Breast epithelium (tissue), 3 donors: ENCODE data around the gene SGPP1. TPM values are rescaled to one million over a fixed set of nuclear protein-coding genes. Genes with fewer than 3 reads are reported as not detected.

Experiments
- total RNA-seq, 3 donors: library from RNA; depleted of rRNA; stranded (reverse); fragments of >200 nt; gene quantifications; one replicate each; pipeline ENCODE4 v1.1.0, GENCODE V29; 2016

The SGPP1 gene
- total RNA-seq, 3 donors from 2014 or later: 22.2 to 29.9 (median 22.3) TPM

Other genes with a start within 250 kb of the SGPP1 start
- 10 to 100 TPM; 23.0 to 29.9 (median 23.6) TPM for gene PPP2R5E, start 184.7 kb downstream of the SGPP1 start, total RNA-seq
- gene WDR89, start 86.2 kb downstream of the SGPP1 start, total RNA-seq: 10 to 100 TPM in 1 of 3 donors, 1 to 10 TPM in 2; 5.1 to 12.4 (median 8.5) TPM
- 100 to 1,000 TPM in 2 of 3 donors, 10 to 100 TPM in 1; 81.4 to 308 (median 303) TPM for gene SYNE2, start 124.9 kb upstream of the SGPP1 start, total RNA-seq